Large intestine (tissue), 3 donors: Measurements from ENCODE around the gene CIC. TPM values are rescaled to one million over a fixed set of nuclear protein-coding genes. Genes with fewer than 3 reads are reported as not detected.

Experiments used
- DNase-seq, 2 donors: peaks; one replicate each; pipeline versions ENCODE4 v3.0.0 to v3.0.0-alpha.2; 2013
- H3K27ac ChIP-seq: one replicate; pipeline ENCODE4 v1.5.1; 2013; ENCODE audit warnings: low read length
- H3K27me3 ChIP-seq: 2 replicates; pipeline ENCODE4 v1.6.1; 2013; ENCODE audit warnings: low read length; ENCODE audit not compliant: control insufficient read depth, insufficient read depth
- H3K36me3 ChIP-seq: 2 replicates; pipeline ENCODE4 v1.6.1; 2013; ENCODE audit warnings: low read length; ENCODE audit not compliant: control insufficient read depth, insufficient read depth
- H3K4me1 ChIP-seq: one replicate; pipeline ENCODE4 v1.6.1; 2013; ENCODE audit warnings: low read length; ENCODE audit not compliant: control insufficient read depth, insufficient read depth
- H3K4me3 ChIP-seq: one replicate; pipeline ENCODE4 v1.5.1; 2013; ENCODE audit warnings: low read length
- H3K9me3 ChIP-seq: one replicate; pipeline ENCODE4 v1.6.1; 2013; ENCODE audit warnings: mild to moderate bottlenecking, low read depth, low read length, moderate library complexity; ENCODE audit not compliant: control insufficient read depth
- whole genome bisulfite sequencing: methylation state at CpG from one replicate; pipeline ENCODE4 v1.1.5; 2013; ENCODE audit warnings: low lambda C conversion rate; ENCODE audit not compliant: insufficient coverage; 5-methylcytosine and 5-hydroxymethylcytosine counted together
- polyA plus RNA-seq: library from polyadenylated mRNA; unstranded; fragments of 120-200 nt; gene quantifications from one replicate; pipeline ENCODE4 v1.2.1, GENCODE V29; 2013

The CIC gene
- polyA plus RNA-seq, 1 donor, result 43.4 TPM

DNA sequence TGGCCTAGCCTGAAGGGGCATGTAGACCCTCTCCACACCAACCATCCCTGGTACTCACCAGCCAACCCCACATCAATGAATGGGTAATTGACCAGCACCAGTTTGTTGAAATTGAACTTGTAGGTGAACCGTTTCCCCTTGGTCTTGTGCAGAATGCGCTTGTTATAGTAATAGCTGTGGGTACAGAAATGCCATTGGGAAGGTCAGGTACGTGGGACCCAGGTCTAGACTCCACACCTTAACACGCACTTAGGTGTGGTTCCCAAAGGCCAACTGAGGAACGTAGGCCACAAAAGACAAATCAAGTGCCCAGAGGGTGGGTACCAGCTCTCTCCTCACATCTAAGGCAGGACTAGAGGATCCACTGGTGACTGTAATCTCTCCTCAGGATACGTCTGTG is 19.3 kb upstream of the CIC start:
- H3K4me1 ChIP-seq, result peaks cover 30% of the 10 kb centered on the region

DNA sequence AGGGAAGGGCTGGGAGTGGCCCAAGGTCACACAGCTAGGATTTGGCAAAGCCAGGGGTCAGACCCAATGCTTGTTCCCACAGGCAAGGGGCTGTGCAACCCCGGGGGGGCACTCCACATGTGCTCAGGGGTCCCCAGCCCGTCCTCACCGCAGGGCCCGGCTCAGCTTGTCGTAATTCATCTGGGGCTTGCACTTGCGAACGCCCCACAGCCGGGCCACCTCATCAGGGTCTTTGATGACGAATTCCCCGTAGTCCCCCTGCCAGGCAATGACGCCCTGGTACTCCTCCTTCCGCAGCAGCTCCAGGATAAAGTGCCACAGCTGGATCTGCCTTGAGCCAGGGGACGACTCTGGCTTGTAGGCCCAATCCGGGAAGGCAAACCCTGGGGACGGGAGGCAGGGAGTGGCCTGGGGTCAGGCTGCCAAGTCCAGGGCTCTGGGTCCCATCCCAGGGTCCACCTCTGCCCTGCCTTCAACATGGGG is 18.8 kb upstream of the CIC start:
- DNase-seq, result no peak
- no peak overlapping the region for H3K27ac ChIP-seq
- H3K36me3 ChIP-seq, result peaks cover 32% of the 10 kb centered on the region
- H3K4me1 ChIP-seq, result peaks cover 26% of the 10 kb centered on the region
- H3K4me3 ChIP-seq, result no peak overlapping the region
- peaks cover 2% of the 10 kb centered on the region for H3K9me3 ChIP-seq
- no peaks in the 10 kb centered on the region for H3K27me3 ChIP-seq
- WGBS, result no CpG with 5 or more reads among the region's 15 CpGs

More for the DNA sequence above, 19.3 kb upstream of the CIC start:
- no peak for DNase-seq
- no CpG with 5 or more reads among the region's 6 CpGs for WGBS
- Histone ChIP-seq H3K27ac (no peak overlapping the region), H3K4me3 (no peak overlapping the region), H3K36me3 (peaks cover 32% of the 10 kb centered on the region), H3K9me3 (peaks cover 2% of the 10 kb centered on the region), H3K27me3 (no peaks in the 10 kb centered on the region)

DNA sequence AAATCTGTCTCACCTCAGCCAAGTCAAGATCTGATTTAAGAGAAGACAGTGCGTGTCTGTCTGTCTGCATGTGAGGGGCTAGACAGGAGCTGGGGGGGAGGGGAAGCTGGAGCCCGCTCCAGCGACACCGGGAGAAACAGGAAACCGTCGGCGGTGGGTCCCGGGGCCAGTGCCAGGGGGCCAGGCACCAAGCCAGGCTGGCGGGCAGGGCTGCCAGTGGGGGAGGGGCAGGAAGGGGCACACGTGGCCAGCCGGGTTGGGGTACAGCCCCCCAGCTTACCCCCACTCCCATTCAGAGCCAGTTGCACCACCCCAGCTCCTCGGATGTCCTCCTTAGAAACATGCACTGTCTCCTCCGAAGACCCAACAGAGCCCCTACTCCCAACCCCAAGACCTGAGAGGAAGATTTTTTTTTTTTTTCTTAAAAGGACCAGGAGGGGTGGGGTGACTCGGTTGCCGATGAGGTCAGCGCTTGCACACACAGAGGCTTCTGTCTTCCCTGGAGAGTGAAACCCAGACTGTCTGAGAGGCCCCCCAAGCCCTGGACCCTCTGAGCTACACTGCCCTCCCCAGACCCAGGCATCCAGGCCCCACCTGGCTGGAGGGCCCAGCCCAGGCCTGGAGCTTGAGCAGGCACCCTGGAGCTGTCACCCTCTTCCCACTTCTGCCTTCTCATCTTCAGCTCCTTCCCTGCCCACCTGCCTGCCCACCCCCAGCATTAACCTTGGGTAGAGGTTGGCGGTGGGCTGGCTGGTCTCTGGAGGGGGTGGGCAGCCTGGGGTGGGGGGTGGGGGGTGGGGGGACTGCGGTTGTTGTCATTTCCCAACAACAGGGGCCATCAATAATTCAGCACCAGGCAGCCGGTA is 18.2 kb upstream of the CIC start:
- H3K36me3 ChIP-seq, result peaks cover 32% of the 10 kb centered on the region
- peak overlapping the region; percentile 53 for H3K27ac ChIP-seq
- no peak for DNase-seq
- H3K27me3 ChIP-seq, result no peaks in the 10 kb centered on the region
- H3K4me3 ChIP-seq, result no peak overlapping the region
- peaks cover 2% of the 10 kb centered on the region for H3K9me3 ChIP-seq
- peaks cover 30% of the 10 kb centered on the region for H3K4me1 ChIP-seq
- no CpG with 5 or more reads among the region's 19 CpGs for WGBS

DNA sequence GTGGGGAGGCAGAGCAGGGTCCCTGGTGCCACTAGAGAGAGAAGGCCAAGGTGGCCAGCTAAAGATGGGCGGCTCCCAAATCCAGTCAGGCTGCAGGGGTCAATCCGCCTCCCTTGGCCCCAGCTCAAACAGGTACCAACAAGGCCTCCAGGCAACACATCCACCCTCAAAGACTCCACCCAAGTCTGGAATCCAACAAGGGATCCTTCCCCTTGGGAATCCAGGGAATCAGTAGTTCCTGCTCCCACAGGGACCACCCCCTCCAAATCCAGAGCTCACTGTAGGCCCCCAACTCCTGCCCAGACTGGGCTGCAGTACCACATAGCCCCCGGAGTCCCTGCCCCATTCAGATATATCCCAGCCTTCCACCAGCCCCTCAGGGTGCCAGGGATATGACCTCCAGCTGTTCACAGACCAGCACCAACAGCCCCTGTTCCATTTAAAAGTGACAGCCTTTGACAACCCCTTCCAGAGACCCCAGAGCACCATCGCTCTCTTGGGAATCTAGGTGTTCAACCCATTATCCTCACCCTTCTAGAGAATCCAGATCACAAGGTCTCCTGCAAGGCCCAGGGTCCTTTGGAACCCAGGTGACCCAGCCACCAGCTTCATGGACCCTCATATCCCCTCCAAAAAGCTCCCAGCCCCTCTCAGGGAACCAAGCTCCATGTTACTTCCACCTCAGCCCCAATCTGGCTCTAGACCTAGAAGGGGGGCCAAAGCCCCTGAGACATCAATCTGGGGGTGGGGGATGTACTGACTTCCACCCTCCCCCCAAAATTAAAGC is 17.3 kb upstream of the CIC start:
- Histone ChIP-seq H3K4me3 (peak overlapping the region; percentile 94), H3K27me3 (no peaks in the 10 kb centered on the region), H3K9me3 (peaks cover 2% of the 10 kb centered on the region), H3K4me1 (peaks cover 37% of the 10 kb centered on the region), H3K27ac (peak overlapping the region; percentile 53), H3K36me3 (peaks cover 28% of the 10 kb centered on the region)
- DNase-seq, result no peak
- WGBS, result no CpG with 5 or more reads among the region's 4 CpGs

DNA sequence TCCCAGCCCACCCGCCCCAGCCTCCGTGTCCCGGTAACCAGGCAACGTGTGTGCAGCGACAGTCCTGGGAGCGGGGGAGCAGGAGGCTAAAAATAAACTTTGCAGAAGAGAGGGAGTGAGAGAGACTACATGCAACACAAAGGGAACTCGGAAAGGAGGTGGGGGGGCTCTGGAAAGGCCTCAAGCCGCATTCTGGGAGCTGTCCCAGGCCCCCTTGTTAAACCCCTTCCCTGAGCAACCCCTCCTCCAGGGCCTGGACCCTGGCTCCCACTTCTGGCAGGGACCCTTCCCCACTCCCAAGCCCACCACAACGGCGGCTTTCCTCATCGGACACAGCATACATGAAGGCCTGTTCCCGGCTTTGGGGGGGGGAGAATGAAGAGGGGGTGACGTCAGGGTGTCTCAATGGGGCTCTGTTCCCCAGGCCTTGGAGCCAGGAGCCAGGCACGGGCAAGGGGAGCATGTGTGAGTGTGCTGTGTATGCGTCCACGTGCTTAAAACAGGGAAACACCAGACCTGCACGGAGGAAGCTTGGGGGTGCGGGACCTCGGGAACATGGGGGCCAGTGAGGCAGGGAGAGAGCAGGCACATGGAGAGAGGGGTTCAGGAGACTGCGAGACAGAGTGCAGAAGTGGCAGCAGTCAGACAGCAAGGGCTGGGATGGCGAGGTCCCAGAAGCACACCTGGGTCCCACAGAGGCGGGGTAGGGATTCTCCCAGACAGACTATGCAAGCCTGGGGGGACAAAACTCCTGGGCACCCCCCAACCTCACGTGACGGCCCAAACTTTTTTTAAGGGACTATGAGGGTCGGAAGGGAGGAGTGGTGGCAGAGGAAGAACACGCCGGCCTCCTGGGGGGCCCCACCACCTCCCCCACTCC is 16.4 kb upstream of the CIC start:
- peaks cover 2% of the 10 kb centered on the region for H3K9me3 ChIP-seq
- WGBS, result no CpG with 5 or more reads among the region's 27 CpGs
- peaks cover 37% of the 10 kb centered on the region for H3K4me1 ChIP-seq
- peaks cover 24% of the 10 kb centered on the region for H3K36me3 ChIP-seq
- H3K27me3 ChIP-seq, result no peaks in the 10 kb centered on the region
- peak overlapping the region; percentile 70 for H3K27ac ChIP-seq
- peak in 1 of 2 donors; percentile 58 for DNase-seq
- H3K4me3 ChIP-seq, result peak overlapping the region; percentile 94

DNA sequence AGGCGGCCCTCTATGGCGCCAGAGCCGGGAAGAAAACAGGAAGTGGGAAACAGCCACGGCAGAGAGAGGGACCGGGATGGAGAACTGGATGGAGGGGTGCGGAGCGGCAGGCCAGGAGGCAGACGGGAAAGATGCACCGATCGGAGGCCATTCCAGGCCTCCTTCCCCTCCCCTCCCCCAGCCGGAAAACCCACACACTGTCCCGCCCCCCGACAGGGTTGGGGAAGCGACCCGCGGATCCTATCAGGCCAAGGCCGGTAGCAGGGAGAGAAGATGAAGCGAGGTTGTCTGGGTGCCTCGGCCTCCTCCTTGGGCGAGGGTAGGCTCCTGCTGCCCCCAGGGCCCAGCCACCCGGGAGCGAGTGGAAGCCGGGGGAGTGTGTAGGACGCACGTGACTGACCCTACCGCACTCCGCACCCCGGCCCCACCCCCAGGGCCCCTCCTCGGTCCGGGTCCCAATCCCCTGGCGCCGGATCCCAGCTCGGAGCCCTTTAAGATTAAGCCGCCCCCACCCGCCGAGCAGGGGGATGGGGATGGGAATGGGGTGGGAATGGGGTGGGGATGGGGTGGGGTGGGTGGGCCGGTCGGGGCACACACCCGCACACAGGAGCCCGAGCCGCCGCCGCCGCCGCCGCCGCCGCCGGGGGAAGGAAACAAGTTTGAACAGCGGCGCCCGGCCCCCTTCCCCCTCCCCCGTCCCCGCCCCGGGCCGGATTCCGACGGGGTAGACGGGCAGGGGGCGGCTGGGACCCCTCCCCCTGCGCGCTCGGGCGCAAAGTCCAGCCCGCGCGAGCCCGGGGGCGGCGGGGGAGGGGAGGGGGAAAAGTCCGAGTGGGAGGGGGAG is 15.6 kb upstream of the CIC start:
- no CpG with 5 or more reads among the region's 71 CpGs for WGBS
- Histone ChIP-seq H3K4me3 (peak overlapping the region; percentile 94), H3K36me3 (peaks cover 21% of the 10 kb centered on the region), H3K27ac (peak overlapping the region; percentile 98), H3K27me3 (no peaks in the 10 kb centered on the region), H3K4me1 (peaks cover 37% of the 10 kb centered on the region), H3K9me3 (peaks cover 2% of the 10 kb centered on the region)
- DNase-seq, result peak in 1 of 2 donors; percentile 66

DNA sequence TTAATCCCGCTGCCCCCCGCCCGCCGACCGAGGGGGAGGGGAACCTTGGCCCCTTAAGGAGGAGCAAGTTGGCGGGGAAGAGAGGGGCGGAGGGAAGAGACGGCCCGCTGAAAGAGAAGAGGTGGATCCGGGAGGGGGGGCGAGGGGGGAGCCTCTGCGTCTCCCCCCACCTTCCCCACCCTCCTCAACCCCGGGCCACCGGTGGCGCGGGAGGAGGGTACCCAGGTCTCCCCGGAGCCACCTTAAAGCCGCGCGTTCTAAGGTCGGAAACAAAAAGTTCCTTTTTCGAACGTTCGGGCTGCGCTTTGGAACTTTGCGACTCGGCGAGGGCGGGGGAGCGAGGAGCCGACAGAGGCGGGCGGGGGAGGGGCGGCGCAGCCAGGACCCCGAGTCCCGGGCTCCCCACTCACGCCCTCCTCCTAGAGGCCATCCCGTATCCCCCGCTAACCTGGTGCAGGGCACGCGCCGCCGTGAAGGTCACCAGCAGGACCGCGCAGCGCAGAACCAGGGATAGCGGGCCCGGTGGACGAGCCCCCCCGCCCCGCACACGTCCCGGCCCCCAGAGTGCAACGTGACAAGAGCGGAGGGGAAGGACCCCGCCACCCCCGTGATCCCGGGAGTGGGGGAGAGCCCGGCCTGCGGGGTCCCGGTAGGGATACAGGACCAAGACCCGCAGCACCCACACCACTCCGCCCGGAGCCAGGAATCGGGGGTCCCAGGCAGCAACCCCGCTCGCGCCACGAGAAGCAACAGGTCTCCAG is 14.8 kb upstream of the CIC start:
- DNase-seq, result peak in 1 of 2 donors; percentile 92
- peak overlapping the region; percentile 94 for H3K4me3 ChIP-seq
- peaks cover 40% of the 10 kb centered on the region for H3K4me1 ChIP-seq
- no peaks in the 10 kb centered on the region for H3K27me3 ChIP-seq
- peaks cover 13% of the 10 kb centered on the region for H3K36me3 ChIP-seq
- no CpG with 5 or more reads among the region's 70 CpGs for WGBS
- peaks cover 2% of the 10 kb centered on the region for H3K9me3 ChIP-seq
- H3K27ac ChIP-seq, result peak overlapping the region; percentile 98

DNA sequence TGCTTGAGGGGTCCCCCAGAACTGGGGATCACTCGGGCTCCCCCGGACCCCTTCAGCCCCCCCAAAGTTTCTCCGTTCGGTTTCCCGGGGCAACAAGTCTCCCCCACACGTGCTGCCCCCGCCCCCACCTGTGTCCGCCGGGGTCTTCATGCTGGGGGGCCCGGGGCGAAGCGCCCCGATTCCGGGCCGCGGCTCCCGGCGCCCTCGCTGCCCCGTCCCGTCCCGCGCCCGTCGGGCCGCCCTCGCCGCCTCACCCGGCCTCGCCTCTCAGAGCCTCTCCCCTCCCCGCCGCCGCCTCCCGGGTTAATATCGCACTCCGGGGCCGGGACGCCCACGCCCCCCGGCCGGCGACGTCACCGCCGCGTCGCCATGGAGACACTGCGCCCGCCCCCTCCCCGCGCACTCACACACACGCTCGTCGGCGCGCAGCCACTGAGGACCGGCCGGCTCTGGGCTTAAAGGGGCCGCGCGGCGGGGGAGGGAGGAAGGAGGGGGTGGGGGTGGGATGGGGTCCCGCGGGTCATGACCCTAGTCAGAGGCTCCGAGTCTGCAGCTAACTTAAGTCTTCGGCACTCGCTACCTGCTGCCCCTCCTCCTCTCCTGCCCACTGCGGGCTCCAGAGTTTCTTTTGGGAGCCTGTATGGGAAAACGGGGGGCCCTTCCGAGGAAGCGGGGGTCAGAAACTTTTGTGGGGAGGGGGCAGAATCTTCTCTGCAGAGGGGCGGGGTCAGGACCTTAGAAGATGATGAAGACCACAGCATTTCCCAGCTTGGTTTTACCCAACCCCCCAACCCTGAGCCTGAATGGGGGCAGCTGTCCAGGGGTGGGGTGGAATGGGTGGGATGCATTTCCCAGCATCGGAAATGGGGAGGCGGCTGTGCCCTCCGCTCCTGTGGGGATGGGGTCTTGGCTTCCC is 13.9 kb upstream of the CIC start, which contains the start of gene ERF:
Gene ERF (minus strand): TSS at position 279 of the 916 bp plus-strand sequence. CDS start 129 bp downstream, at position 150.
- no CpG with 5 or more reads among the region's 75 CpGs for WGBS
- Histone ChIP-seq H3K4me3 (peak within 1 kb of the TSS; percentile 94), H3K27me3 (no peaks in the 10 kb centered on the region), H3K36me3 (peaks cover 5% of the 10 kb centered on the region), H3K4me1 (peaks cover 46% of the 10 kb centered on the region), H3K27ac (peak within 1 kb of the TSS; percentile 98), H3K9me3 (peaks cover 2% of the 10 kb centered on the region)
- DNase-seq, result peak; percentile 93 to 97
